Measurements from ENCODE around the gene NTM.

NTM gene

GRCh38 chr11:131656839-131657211 lies 286.4 kb downstream of the NTM start:
- no peak overlapping the region for H3K4me3 ChIP-seq (ENCODE audit: low read length)

GRCh38 chr11:131658414-131658813 lies 288.0 kb downstream of the NTM start:
- no peak for TF ChIP-seq ZNF274 (IDR thresholded peaks at IDR 0.05; ENCODE audit: low read depth, low read length)
- no peak overlapping the region for H3K4me3 ChIP-seq (ENCODE audit: low read length)

More at GRCh38 chr11:131656839-131657211, 286.4 kb downstream of the NTM start:
- no peak for TF ChIP-seq ZNF274 (IDR thresholded peaks at IDR 0.05; ENCODE audit: low read depth, low read length)

- TF ChIP-seq ZNF274 (IDR thresholded peaks at IDR 0.05; ENCODE audit: low read depth, low read length) = no peak
- H3K4me3 ChIP-seq (ENCODE audit: low read length) = no peak overlapping the region
Observed at GRCh38 chr11:131658952-131659351, 288.5 kb downstream of the NTM start.

- TF ChIP-seq ZNF274 (IDR thresholded peaks at IDR 0.05; ENCODE audit: low read depth, low read length) = no peak
- H3K4me3 ChIP-seq (ENCODE audit: low read length) = no peak overlapping the region
Observed at GRCh38 chr11:131659931-131660330, 289.5 kb downstream of the NTM start.

- TF ChIP-seq ZNF274 (IDR thresholded peaks at IDR 0.05; ENCODE audit: low read depth, low read length) = no peak
- H3K4me3 ChIP-seq (ENCODE audit: low read length) = no peak overlapping the region
Observed at GRCh38 chr11:131661132-131661531, 290.7 kb downstream of the NTM start.

- H3K4me3 ChIP-seq (ENCODE audit: low read length) = no peak overlapping the region
- TF ChIP-seq ZNF274 (IDR thresholded peaks at IDR 0.05; ENCODE audit: low read depth, low read length) = no peak
Observed at GRCh38 chr11:131662317-131662972, 292.0 kb downstream of the NTM start.

GRCh38 chr11:131662993-131663392 lies 292.6 kb downstream of the NTM start:
- no peak for TF ChIP-seq ZNF274 (IDR thresholded peaks at IDR 0.05; ENCODE audit: low read depth, low read length)
- H3K4me3 ChIP-seq (ENCODE audit: low read length) = no peak overlapping the region

GRCh38 chr11:131663405-131664200 lies 293.2 kb downstream of the NTM start:
- H3K4me3 ChIP-seq (ENCODE audit: low read length) = no peak overlapping the region
- no peak for TF ChIP-seq ZNF274 (IDR thresholded peaks at IDR 0.05; ENCODE audit: low read depth, low read length)

GRCh38 chr11:131664293-131664692 lies 293.9 kb downstream of the NTM start:
- no peak for TF ChIP-seq ZNF274 (IDR thresholded peaks at IDR 0.05; ENCODE audit: low read depth, low read length)
- no peak overlapping the region for H3K4me3 ChIP-seq (ENCODE audit: low read length)

GRCh38 chr11:131664816-131665215 lies 294.4 kb downstream of the NTM start:
- H3K4me3 ChIP-seq (ENCODE audit: low read length) = no peak overlapping the region
- TF ChIP-seq ZNF274 (IDR thresholded peaks at IDR 0.05; ENCODE audit: low read depth, low read length) = no peak

GRCh38 chr11:131665344-131665968 lies 295.0 kb downstream of the NTM start:
- TF ChIP-seq ZNF274 (IDR thresholded peaks at IDR 0.05; ENCODE audit: low read depth, low read length) = no peak
- H3K4me3 ChIP-seq (ENCODE audit: low read length) = no peak overlapping the region

GRCh38 chr11:131666006-131666405 lies 295.6 kb downstream of the NTM start:
- H3K4me3 ChIP-seq (ENCODE audit: low read length) = no peak overlapping the region
- TF ChIP-seq ZNF274 (IDR thresholded peaks at IDR 0.05; ENCODE audit: low read depth, low read length) = no peak

- TF ChIP-seq ZNF274 (IDR thresholded peaks at IDR 0.05; ENCODE audit: low read depth, low read length) = no peak
- no peak overlapping the region for H3K4me3 ChIP-seq (ENCODE audit: low read length)
Observed at GRCh38 chr11:131666617-131667016, 296.2 kb downstream of the NTM start.

GRCh38 chr11:131667566-131667965 lies 297.2 kb downstream of the NTM start:
- TF ChIP-seq ZNF274 (IDR thresholded peaks at IDR 0.05; ENCODE audit: low read depth, low read length) = no peak
- H3K4me3 ChIP-seq (ENCODE audit: low read length) = no peak overlapping the region
